CD14-positive monocyte (primary cell): ENCODE results near the gene KDM3B. TPM values are rescaled to one million over a fixed set of nuclear protein-coding genes. Genes with fewer than 3 reads are reported as not detected.

Experiments
- DNase-seq, 3 donors: peaks; one replicate each; pipeline ENCODE4 v3.0.0-alpha.2; 2011 to 2022
- H2AFZ ChIP-seq: 2 replicates; pipeline ENCODE4 v1.6.0; 2012; ENCODE audit warnings: mild to moderate bottlenecking, low read depth, low read length, inconsistent platforms; ENCODE audit not compliant: insufficient read depth, poor library complexity, severe bottlenecking
- H3K27ac ChIP-seq, 2 donors: 1 replicate in 1 of 2; 2 replicates in 1 of 2; pipeline ENCODE4 v1.5.1; 2012 to 2013; ENCODE audit warnings: low read length in 2 of 2, control low read depth in 1 of 2, inconsistent platforms in 1 of 2, low read depth in 1 of 2, mild to moderate bottlenecking in 1 of 2
- H3K27me3 ChIP-seq, 2 donors: one replicate each; pipeline versions ENCODE4 v1.6.0 to v1.6.1; 2011 to 2013; ENCODE audit warnings: low read length in 2 of 2; ENCODE audit not compliant: control insufficient read depth in 2 of 2, insufficient read depth in 2 of 2
- H3K36me3 ChIP-seq, 2 donors: replicated peaks in 1 of 2; 1 replicate in 1 of 2; 2 replicates in 1 of 2; pipeline versions ENCODE4 v1.5.1 to v1.6.1; 2012 to 2013; ENCODE audit warnings: low read length in 2 of 2, control low read depth in 1 of 2, inconsistent platforms in 1 of 2, mild to moderate bottlenecking in 1 of 2; ENCODE audit not compliant: insufficient read depth in 2 of 2, control insufficient read depth in 1 of 2
- H3K4me1 ChIP-seq, 2 donors: 1 replicate in 1 of 2; 2 replicates in 1 of 2; pipeline versions ENCODE4 v1.5.1 to v1.6.1; 2012 to 2013; ENCODE audit warnings: low read length in 2 of 2, control low read depth in 1 of 2, inconsistent platforms in 1 of 2, mild to moderate bottlenecking in 1 of 2, moderate library complexity in 1 of 2; ENCODE audit not compliant: insufficient read depth in 2 of 2, control insufficient read depth in 1 of 2
- H3K4me2 ChIP-seq: replicated peaks from 2 replicates; pipeline ENCODE3; 2012; ENCODE audit warnings: low read length, moderate library complexity, mild to moderate bottlenecking; ENCODE audit not compliant: poor library complexity, severe bottlenecking; ENCODE audit errors: extremely low read depth
- H3K4me3 ChIP-seq, 3 experiments: fragments of 200-600 bp in 1 of 3; sonication (generic) in 1 of 3; replicated peaks in 1 of 3; 1 replicate in 2 of 3; 2 replicates in 1 of 3; pipeline ENCODE4 v1.5.1; 2011 to 2013; ENCODE audit warnings: low read length in 3 of 3, mild to moderate bottlenecking in 3 of 3, control low read depth in 2 of 3, low read depth in 2 of 3, inconsistent platforms in 1 of 3, moderate library complexity in 1 of 3
- H3K79me2 ChIP-seq: 2 replicates; pipeline ENCODE4 v1.6.0; 2012; ENCODE audit warnings: mild to moderate bottlenecking, control low read depth, inconsistent platforms, low read length, moderate library complexity; ENCODE audit not compliant: insufficient read depth
- H3K9ac ChIP-seq: 2 replicates; pipeline ENCODE4 v1.6.0; 2017; ENCODE audit warnings: low read length, mild to moderate bottlenecking; ENCODE audit not compliant: insufficient read depth, poor library complexity, severe bottlenecking
- H3K9me3 ChIP-seq, 2 donors: replicated peaks in 1 of 2; 1 replicate in 1 of 2; 2 replicates in 1 of 2; pipeline versions ENCODE4 v1.5.1 to v1.6.1; 2012 to 2013; ENCODE audit warnings: low read length in 2 of 2, control low read depth in 1 of 2; ENCODE audit not compliant: control insufficient read depth in 1 of 2, insufficient read depth in 1 of 2
- H4K20me1 ChIP-seq: 2 replicates; pipeline ENCODE4 v1.6.0; 2012; ENCODE audit warnings: mild to moderate bottlenecking, low read length, control low read depth, moderate library complexity; ENCODE audit not compliant: insufficient read depth
- H3K27ac Mint-ChIP-seq, 7 donors: one replicate each; pipeline ENCODE4 v1.8.0; 2020; ENCODE audit warnings: mild to moderate bottlenecking in 7 of 7, mixed read lengths in 7 of 7, moderate library complexity in 6 of 7, inconsistent platforms in 2 of 7
- H3K27me3 Mint-ChIP-seq, 3 donors: one replicate each; pipeline ENCODE4 v1.8.0; 2021 to 2022; ENCODE audit warnings: low read depth in 3 of 3, mild to moderate bottlenecking in 3 of 3, mixed read lengths in 3 of 3, moderate library complexity in 3 of 3, inconsistent platforms in 1 of 3
- H3K36me3 Mint-ChIP-seq, 2 donors: one replicate each; pipeline ENCODE4 v1.8.0; 2020; ENCODE audit warnings: mixed read lengths in 2 of 2, inconsistent platforms in 1 of 2, mild to moderate bottlenecking in 1 of 2
- H3K4me1 Mint-ChIP-seq: one replicate; pipeline ENCODE4 v1.8.0; 2020; ENCODE audit warnings: mild to moderate bottlenecking, mixed read lengths
- H3K4me3 Mint-ChIP-seq, 2 donors: one replicate each; pipeline ENCODE4 v1.8.0; 2020; ENCODE audit warnings: mild to moderate bottlenecking in 2 of 2, mixed read lengths in 2 of 2, moderate library complexity in 1 of 2
- H3K9me3 Mint-ChIP-seq, 7 donors: one replicate each; pipeline ENCODE4 v1.8.0; 2020 to 2022; ENCODE audit warnings: mixed read lengths in 7 of 7, mild to moderate bottlenecking in 6 of 7, moderate library complexity in 6 of 7, inconsistent platforms in 2 of 7
- CTCF ChIP-seq: fragments of 200-600 bp; IDR thresholded peaks from one replicate; pipeline ENCODE4 v1.8.0; 2022; ENCODE audit warnings: antibody characterized with exemption, mild to moderate bottlenecking
- WGBS: methylation state at CpG from one replicate; pipeline ENCODE4 v1.1.5; 2013; ENCODE audit warnings: missing lambda C conversion rate; ENCODE audit not compliant: insufficient coverage; 5-methylcytosine and 5-hydroxymethylcytosine counted together
- intact Hi-C, 2 donors: fragments of 100-400 bp; cut with micrococcal nuclease; formaldehyde crosslinking; loops; one replicate each; pipeline versions ENCODE4 v1.15.0 to v1.15.1; 2023
- polyA minus RNA-seq: library from RNA; depleted of rRNA, polyadenylated mRNA; stranded (reverse); fragments of >200 nt; gene quantifications from 2 replicates; pipeline ENCODE4 v1.2.3, GENCODE V29; 2012
- polyA plus RNA-seq, 3 donors: library from polyadenylated mRNA; depleted of rRNA in 1 of 3; unstranded in 2 of 3; stranded (reverse) in 1 of 3; fragments of 300-500 nt in 2 of 3; fragments of >200 nt in 1 of 3; fragmentation: Illumina TruSeq in 2 of 3; gene quantifications; 1 replicate in 2 of 3; 2 replicates in 1 of 3; pipeline ENCODE4 v1.2.3, GENCODE V29; 2012 to 2021
- total RNA-seq, 12 experiments: library from RNA in 1 of 12; stranded (reverse) in 1 of 12; fragments of 120-200 nt in 1 of 12; gene quantifications; one replicate each; pipeline ENCODE4 v1.2.4 and lab custom pipeline; 2013 to 2026; ENCODE audit warnings: mixed read lengths in 6 of 12, inconsistent platforms in 1 of 12

The KDM3B gene, protein sequence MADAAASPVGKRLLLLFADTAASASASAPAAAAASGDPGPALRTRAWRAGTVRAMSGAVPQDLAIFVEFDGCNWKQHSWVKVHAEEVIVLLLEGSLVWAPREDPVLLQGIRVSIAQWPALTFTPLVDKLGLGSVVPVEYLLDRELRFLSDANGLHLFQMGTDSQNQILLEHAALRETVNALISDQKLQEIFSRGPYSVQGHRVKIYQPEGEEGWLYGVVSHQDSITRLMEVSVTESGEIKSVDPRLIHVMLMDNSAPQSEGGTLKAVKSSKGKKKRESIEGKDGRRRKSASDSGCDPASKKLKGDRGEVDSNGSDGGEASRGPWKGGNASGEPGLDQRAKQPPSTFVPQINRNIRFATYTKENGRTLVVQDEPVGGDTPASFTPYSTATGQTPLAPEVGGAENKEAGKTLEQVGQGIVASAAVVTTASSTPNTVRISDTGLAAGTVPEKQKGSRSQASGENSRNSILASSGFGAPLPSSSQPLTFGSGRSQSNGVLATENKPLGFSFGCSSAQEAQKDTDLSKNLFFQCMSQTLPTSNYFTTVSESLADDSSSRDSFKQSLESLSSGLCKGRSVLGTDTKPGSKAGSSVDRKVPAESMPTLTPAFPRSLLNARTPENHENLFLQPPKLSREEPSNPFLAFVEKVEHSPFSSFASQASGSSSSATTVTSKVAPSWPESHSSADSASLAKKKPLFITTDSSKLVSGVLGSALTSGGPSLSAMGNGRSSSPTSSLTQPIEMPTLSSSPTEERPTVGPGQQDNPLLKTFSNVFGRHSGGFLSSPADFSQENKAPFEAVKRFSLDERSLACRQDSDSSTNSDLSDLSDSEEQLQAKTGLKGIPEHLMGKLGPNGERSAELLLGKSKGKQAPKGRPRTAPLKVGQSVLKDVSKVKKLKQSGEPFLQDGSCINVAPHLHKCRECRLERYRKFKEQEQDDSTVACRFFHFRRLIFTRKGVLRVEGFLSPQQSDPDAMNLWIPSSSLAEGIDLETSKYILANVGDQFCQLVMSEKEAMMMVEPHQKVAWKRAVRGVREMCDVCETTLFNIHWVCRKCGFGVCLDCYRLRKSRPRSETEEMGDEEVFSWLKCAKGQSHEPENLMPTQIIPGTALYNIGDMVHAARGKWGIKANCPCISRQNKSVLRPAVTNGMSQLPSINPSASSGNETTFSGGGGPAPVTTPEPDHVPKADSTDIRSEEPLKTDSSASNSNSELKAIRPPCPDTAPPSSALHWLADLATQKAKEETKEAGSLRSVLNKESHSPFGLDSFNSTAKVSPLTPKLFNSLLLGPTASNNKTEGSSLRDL (N-terminal part only)
- total RNA-seq (2013), result 70.1 TPM
- polyA plus RNA-seq (10 to 100 TPM; 11.7 to 52.1 (median 17.4) TPM), polyA minus RNA-seq (51.3 and 65.3 TPM in 2 replicates), total RNA-seq (lab: John Stamatoyannopoulos, UW) (50.5 to 202 (median 164) reads per million in 11 experiments)

DNA sequence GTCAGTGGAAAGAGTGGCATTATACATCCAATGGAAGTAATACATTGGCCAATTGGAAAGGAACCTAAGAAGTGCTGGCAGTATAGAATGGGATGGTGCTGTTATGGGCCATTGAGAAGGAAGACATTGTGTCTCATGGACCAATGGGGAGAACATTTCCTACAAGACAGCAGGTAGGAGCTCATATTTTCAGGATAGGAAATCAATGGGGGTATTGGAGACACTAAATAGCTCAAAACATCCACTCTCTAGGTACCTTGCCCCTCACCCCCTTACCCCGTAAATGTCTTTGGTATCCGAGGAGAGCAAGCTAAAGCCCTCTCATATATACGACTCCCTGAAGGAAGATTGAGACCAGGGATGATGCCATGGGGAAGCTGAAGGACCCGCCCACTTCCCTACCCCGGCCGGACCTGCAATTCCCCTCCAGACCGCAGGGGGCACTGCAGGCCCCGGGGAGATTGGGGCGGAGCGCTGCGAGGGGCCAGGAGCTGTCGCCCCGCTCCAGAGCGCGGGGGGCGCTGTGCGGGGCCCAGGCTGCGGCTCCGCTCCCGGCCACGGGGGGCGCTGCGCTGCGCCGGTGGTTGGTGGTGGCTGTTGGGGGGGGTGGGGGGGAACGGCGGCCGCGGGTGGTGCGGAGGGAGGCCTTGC is at the start of gene KDM3B:
Gene KDM3B (plus strand): TSS at position 615 of the 651 bp plus-strand sequence. CDS start 111 bp downstream, outside the sequence.
- Mint-ChIP-seq H3K27ac (peak within 1 kb of the TSS; percentile 97 to 99 (median 98)), H3K9me3 (peaks cover 4 to 10% (median 8%) of the 10 kb centered on the region in 7 donors), H3K4me3 (peak within 1 kb of the TSS; percentile 98), H3K27me3 (no peaks in the 10 kb centered on the region), H3K4me1 (peaks cover 43% of the 10 kb centered on the region), H3K36me3 (peaks cover 19 to 36% of the 10 kb centered on the region in 2 donors)
- TF ChIP-seq CTCF, result peak; percentile 100
- intact Hi-C loops, result loop anchor here (2.0 to 5.0 kb wide), 3 partner anchors 15 to 190 kb away; partner anchors contain the start of gene ETF1 (in 1 of the 2)
- Histone ChIP-seq H3K4me2 (peak within 1 kb of the TSS; percentile 85), H3K36me3 (peaks cover 22 to 24% of the 10 kb centered on the region in 2 donors), H3K27ac (peak within 1 kb of the TSS; percentile 98 to 100), H3K79me2 (peaks cover 57% of the 10 kb centered on the region), H3K27me3 (no peaks in the 10 kb centered on the region), H3K9ac (peak within 1 kb of the TSS; percentile 99), H3K4me1 (peaks cover 21 to 25% of the 10 kb centered on the region in 2 donors), H4K20me1 (peaks cover 56% of the 10 kb centered on the region), H3K4me3 (peak within 1 kb of the TSS; percentile 78 to 98 (median 89)), H3K9me3 (peaks cover 0 to 6% of the 10 kb centered on the region in 2 donors), H2AFZ (peak within 1 kb of the TSS; percentile 77)
- peak; percentile 88 to 92 (median 89) for DNase-seq
- 8% methylated on average over 23 of the region's 30 CpGs for WGBS
